GM10266 (cell line): ENCODE measurements around the gene MAPK8.

ENCODE experiments used
- DNase-seq: peaks from one replicate; pipeline ENCODE4 v3.0.0; 2012; ENCODE audit errors: extremely low spot score
- TF ChIP-seq, protein P1 (sequence below): IDR thresholded peaks from 2 replicates; pipeline ENCODE4 v1.5.1; 2012; ENCODE audit warnings: mild to moderate bottlenecking, low read depth; ENCODE audit not compliant: control insufficient read depth, insufficient read depth; ENCODE audit errors: missing control alignments

Gene MAPK8

DNA sequence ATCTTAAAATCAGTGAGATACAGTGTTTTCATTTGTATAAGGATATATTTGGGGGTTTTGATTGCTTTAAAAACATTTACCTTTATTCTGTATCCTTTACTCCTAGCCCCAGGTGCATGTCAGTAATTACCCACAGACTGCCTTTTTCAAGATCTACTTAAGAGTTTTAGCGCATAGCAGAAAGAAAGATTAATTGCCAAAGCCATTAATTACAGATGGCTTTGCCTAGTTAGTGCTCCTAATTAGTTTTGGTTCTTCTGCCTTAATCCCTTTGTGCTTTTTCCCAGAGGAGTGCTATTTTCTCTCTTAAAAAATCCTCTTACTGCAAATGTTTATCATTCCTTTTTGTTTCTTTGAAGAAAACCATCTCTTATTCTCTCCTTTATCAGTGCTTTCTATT lies 122.8 kb downstream of the MAPK8 start:
- TF ChIP-seq, protein P1, sequence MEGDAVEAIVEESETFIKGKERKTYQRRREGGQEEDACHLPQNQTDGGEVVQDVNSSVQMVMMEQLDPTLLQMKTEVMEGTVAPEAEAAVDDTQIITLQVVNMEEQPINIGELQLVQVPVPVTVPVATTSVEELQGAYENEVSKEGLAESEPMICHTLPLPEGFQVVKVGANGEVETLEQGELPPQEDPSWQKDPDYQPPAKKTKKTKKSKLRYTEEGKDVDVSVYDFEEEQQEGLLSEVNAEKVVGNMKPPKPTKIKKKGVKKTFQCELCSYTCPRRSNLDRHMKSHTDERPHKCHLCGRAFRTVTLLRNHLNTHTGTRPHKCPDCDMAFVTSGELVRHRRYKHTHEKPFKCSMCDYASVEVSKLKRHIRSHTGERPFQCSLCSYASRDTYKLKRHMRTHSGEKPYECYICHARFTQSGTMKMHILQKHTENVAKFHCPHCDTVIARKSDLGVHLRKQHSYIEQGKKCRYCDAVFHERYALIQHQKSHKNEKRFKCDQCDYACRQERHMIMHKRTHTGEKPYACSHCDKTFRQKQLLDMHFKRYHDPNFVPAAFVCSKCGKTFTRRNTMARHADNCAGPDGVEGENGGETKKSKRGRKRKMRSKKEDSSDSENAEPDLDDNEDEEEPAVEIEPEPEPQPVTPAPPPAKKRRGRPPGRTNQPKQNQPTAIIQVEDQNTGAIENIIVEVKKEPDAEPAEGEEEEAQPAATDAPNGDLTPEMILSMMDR = no peak
- DNase-seq = no peak

DNA sequence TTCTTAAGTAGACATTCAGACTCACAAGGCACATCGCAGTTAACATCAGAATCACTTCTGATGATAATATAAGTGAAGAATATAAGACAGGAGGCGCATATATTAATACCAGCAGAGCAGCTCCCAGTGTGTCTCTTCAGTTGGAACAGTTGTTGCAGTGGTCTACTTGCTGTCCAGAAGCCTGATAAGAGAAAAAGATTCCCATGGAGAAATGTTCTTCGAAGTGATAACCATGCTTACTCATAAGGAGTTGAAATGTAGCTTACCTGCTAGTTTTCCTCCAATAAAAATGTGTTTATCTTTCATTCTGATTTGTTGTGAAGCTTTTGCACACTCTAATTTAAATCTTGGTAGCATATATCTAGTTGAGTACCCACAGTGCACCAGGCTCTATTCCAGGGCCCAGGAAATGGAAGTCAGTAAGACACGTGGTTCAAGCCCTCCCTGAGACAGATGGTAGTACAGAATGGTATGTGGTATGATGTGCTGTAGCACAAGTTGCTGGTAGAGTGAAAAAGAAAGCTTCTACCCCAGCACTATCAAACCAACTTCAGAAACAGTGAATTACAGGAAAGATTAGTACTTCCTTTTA lies 124.0 kb downstream of the MAPK8 start:
- DNase-seq = no peak
- TF ChIP-seq, protein P1 = no peak

DNA sequence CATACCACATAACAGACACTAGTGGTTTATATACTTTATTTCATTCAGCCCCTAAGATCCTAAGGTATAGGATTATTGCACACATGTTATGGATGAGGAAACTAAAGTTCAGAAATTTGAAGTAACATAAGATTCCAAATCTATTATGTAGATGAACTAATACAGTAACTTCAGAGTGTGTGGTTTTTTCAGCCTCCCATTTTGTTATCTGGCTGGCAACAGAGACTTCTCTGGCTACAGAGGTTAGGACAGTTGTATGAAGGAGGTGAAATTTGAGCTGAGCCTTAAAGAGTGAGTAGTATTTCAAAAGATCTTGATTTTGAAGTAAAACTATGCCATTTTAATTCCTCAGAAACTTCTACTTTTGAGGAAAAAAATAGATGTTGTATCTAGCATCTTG lies 125.4 kb downstream of the MAPK8 start:
- no peak for DNase-seq
- TF ChIP-seq, protein P1 = no peak

DNA sequence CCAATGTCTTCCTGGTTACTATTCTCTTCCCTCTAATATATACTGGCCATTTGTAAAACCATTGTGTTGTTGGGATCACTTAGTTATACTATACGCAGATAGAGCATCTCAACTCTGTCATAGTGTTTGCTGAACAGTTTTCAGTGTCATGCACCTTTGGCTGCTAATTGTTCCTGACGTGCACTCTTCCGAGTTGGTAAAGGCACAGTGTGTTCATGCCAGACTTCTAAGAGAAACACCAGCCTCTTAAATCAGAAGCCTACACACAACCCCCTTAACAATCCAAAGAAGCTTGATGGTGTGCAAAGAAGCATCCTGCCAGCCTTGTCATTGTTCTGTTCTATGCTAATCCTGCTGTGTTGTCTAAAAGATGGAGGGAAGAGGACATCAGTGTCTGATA lies 131.1 kb downstream of the MAPK8 start:
- TF ChIP-seq, protein P1 = no peak
- no peak for DNase-seq

DNA sequence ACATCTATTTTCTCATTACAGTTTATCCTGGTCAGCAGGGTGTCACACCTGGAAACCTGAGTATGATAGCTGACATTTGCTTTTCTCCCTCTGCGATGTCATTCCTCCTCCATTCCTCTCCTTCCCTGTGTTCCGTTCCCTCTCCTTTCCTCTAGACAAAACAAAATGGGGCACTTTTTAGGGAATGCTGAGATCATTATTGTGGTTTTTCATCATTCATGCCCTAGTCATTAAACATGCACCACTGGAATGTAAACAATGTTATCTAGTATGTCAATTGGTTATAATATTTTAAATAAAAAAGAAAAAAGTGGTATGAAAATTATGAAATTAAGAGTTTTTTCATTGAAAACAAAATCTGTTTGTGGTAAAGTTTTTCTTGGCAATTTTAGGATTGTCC lies 132.6 kb downstream of the MAPK8 start:
- TF ChIP-seq, protein P1 = no peak
- no peak for DNase-seq

DNA sequence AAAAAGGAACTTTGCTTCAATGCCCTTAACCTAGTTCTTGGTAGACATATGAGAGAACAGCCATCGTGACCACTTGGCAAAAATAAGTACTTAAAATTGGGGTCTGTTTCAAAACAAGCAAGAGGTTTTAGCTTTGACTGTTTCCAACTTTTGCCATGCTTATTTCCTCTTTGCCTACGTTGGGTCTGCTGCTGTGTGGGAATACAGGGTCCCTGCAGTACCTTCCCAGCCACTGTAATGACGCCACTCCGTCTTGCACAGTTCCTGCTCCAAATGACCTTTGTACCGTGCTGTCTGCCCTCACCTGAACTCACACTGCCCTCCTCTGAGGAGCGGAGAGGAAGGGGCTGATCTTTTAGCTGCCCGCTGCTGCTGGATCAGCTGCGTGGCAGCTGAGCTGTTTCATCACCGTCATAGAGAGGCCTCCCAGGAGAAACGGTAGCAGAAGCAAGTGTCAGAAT lies 133.1 kb downstream of the MAPK8 start:
- DNase-seq = no peak

DNA sequence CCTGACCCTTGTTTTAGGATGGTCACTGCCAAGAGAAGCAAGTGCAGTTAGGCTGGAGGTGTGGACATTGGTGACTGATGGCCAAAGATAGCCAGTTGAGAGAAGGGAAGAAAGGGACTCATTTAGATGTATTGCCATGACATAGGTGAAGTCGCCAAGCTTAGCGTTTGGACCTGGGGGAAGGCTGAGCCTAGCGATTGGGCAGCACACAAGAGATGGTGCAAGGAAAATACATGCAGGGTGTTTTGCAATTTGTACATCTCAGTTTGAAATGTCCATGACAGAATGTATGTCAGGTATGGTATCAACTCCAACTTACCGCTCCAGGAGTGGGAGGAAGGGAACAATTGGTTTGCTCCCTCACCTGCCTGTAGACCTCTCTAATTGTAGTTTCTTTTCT lies 134.3 kb downstream of the MAPK8 start:
- TF ChIP-seq, protein P1 = no peak
- DNase-seq = no peak

More for the DNA sequence above, 133.1 kb downstream of the MAPK8 start:
- TF ChIP-seq, protein P1 = no peak
